Peyer's patch (tissue), 4 donors: ENCODE results near the gene CDKAL1. TPM values are rescaled to one million over a fixed set of nuclear protein-coding genes. Genes with fewer than 3 reads are reported as not detected.

Experiments
- DNase-seq, 3 donors: peaks; one replicate each; pipeline ENCODE4 v3.0.0-alpha.2; 2017 to 2019
- H3K27ac ChIP-seq, 4 donors: fragments of 200-600 bp; sonication (generic); one replicate each; pipeline ENCODE4 v1.5.1; 2016 to 2019
- H3K27me3 ChIP-seq, 2 donors: fragments of 200-600 bp; sonication (generic); one replicate each; pipeline ENCODE4 v1.5.1; 2019
- H3K36me3 ChIP-seq, 3 donors: fragments of 200-600 bp; sonication (generic); one replicate each; pipeline ENCODE4 v1.5.1; 2016 to 2019
- H3K4me1 ChIP-seq, 4 donors: fragments of 200-600 bp; sonication (generic); one replicate each; pipeline ENCODE4 v1.5.1; 2016 to 2019
- H3K4me3 ChIP-seq, 4 donors: fragments of 200-600 bp; sonication (generic); 1 replicate in 3 of 4; 2 replicates in 1 of 4; pipeline ENCODE4 v1.5.1; 2016 to 2019; ENCODE audit warnings: mild to moderate bottlenecking in 1 of 4
- H3K9me3 ChIP-seq, 4 donors: fragments of 200-600 bp; sonication (generic); one replicate each; pipeline ENCODE4 v1.5.1; 2016 to 2019; ENCODE audit warnings: mild to moderate bottlenecking in 1 of 4
- POLR2A ChIP-seq, 2 donors: fragments of 450-650 bp; IDR thresholded peaks; one replicate each; pipeline ENCODE4 v1.5.1; 2017; ENCODE audit warnings: antibody characterized with exemption in 2 of 2, mild to moderate bottlenecking in 2 of 2, moderate library complexity in 2 of 2
- total RNA-seq, 4 donors: library from RNA; depleted of rRNA; stranded (reverse); fragments of >200 nt; gene quantifications; one replicate each; pipeline ENCODE4 v1.1.0, GENCODE V29; 2016
- TF ChIP-seq, protein P1 (sequence below), 6 experiments: fragments of 450-650 bp in 4 of 6; fragments of 200-600 bp in 2 of 6; sonication (generic) in 1 of 6; IDR thresholded peaks; one replicate each; pipeline ENCODE4 v1.5.1; 2017 to 2019; ENCODE audit warnings: antibody characterized with exemption in 6 of 6, mild to moderate bottlenecking in 3 of 6, moderate library complexity in 1 of 6

Gene CDKAL1
- total RNA-seq, 4 donors from 2014 or later = 10.3 to 31.4 (median 11.6) TPM

DNA sequence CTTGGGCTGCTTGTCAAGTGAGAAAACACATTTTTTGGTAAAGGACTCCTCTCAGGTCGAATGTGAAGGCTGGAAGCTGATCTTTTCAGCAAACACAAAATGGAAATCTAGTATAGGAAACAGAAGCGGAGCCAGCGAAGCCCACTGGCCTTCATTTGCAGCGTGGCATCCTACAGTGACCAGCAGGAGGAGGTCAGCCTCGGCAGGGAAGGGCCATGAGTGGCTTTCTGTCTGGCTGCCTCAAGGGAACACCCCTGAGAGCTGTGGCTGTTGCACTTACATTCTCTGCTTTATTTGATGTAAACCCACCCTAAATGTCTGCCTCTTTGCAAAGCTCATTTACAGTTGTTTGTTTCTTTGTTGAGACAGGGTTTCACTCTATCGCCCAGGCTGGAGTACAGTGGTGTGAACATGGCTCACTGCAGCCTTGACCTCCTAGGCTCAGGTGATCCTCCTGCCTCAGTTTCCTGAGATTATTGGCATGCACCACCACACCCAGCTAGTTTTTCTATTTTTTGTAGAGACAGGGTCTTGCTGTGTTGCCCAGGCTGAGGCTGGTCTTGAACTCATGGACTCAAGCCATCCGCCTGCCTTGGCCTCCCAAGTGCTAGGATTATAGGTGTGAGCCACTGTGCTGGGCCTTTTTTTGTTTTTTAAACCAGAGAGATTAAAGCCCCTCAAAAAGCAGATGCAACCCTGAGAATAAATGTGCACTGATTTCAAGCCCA is 737.3 kb downstream of the CDKAL1 start:
- Histone ChIP-seq H3K4me1 (no peaks in the 10 kb centered on the region), H3K36me3 (no peaks in the 10 kb centered on the region), H3K4me3 (no peak overlapping the region), H3K27ac (no peak overlapping the region), H3K27me3 (no peaks in the 10 kb centered on the region), H3K9me3 (no peaks in the 10 kb centered on the region)
- TF ChIP-seq, protein P1, sequence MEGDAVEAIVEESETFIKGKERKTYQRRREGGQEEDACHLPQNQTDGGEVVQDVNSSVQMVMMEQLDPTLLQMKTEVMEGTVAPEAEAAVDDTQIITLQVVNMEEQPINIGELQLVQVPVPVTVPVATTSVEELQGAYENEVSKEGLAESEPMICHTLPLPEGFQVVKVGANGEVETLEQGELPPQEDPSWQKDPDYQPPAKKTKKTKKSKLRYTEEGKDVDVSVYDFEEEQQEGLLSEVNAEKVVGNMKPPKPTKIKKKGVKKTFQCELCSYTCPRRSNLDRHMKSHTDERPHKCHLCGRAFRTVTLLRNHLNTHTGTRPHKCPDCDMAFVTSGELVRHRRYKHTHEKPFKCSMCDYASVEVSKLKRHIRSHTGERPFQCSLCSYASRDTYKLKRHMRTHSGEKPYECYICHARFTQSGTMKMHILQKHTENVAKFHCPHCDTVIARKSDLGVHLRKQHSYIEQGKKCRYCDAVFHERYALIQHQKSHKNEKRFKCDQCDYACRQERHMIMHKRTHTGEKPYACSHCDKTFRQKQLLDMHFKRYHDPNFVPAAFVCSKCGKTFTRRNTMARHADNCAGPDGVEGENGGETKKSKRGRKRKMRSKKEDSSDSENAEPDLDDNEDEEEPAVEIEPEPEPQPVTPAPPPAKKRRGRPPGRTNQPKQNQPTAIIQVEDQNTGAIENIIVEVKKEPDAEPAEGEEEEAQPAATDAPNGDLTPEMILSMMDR (IDR thresholded peaks at IDR 0.05) = no peak
- no peak for TF ChIP-seq POLR2A (IDR thresholded peaks at IDR 0.05)
- DNase-seq = no peak

DNA sequence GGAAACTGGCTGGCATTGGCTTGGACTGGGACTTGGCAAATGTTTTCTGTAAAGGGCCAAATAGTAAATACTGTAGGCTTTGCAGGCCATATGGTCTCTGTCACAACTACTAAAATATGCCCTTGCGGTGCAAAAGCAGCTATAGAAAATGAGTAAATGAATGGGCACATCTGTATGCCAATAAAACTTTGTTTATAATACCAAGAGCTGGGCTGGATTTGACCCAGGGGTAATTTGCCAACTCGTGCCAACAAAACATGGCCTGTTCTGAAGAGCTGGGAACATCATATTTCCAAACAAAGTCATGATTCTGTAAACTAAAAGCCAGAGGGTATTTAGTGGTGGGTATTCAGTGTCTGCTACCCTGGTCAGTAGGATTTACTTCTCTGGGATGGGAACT is 739.2 kb downstream of the CDKAL1 start:
- no peak overlapping the region for H3K4me3 ChIP-seq
- H3K9me3 ChIP-seq = no peaks in the 10 kb centered on the region
- H3K36me3 ChIP-seq = no peaks in the 10 kb centered on the region
- no peaks in the 10 kb centered on the region for H3K4me1 ChIP-seq
- DNase-seq = no peak
- TF ChIP-seq POLR2A (IDR thresholded peaks at IDR 0.05) = no peak
- TF ChIP-seq, protein P1 (IDR thresholded peaks at IDR 0.05) = no peak
- H3K27ac ChIP-seq = no peak overlapping the region
- no peaks in the 10 kb centered on the region for H3K27me3 ChIP-seq

DNA sequence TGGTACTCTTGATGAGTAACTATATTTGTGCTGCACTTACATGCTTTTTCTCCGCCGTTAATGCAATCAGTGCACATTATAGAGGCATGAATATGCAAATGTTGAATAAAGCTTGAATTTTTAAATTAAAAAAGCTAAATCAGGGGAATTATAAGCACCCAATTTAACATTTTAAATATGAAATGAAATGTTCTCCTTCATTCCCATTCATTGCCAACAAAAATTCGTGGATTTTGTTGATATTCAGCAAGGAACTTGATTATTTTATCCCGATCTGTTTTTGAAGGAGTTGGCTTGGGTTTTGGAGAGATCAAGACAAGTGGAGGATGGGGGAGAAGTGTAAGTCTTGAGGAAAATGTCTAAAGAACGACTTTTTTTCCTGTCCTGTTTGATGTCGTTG is 740.6 kb downstream of the CDKAL1 start:
- Histone ChIP-seq H3K4me1 (no peaks in the 10 kb centered on the region), H3K27ac (no peak overlapping the region), H3K4me3 (no peak overlapping the region), H3K9me3 (no peaks in the 10 kb centered on the region), H3K36me3 (no peaks in the 10 kb centered on the region), H3K27me3 (no peaks in the 10 kb centered on the region)
- DNase-seq = no peak
- TF ChIP-seq, protein P1 (IDR thresholded peaks at IDR 0.05) = no peak
- TF ChIP-seq POLR2A (IDR thresholded peaks at IDR 0.05) = no peak

DNA sequence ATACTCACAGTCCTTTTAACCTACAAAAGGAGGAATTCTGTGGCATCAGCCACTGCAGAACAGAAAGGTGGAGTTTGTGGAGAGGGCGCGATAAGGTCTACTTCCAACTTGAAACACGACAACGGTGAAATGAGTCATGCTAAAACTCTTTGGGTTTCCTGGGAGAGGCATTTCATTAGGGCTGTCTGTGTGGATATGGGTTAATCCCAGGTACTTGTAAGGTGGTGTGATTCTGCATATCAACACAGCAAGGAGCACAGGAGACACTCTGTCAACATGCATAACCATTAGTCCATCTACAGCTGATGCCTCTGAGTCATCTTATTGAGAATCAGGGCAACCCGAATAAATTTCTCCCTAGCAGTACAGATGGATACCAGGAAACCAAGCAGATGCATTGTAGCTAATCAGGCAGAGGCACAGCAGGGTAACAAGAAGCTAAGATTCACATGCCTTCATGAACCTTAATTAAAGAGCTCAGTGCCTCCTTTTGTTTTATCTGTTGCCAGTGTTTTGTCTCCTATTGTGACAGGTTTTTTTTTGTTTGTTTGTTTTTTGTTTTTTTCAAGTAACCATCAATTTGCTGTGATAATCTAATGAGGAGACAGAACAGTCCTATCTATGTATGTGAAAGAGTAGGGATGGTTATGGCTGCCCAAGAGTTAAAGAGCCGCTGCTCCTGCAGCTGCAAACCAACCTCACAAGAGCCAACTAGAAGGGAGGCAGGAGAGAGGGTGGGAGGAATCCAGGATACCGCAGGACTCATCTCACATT is 743.5 kb downstream of the CDKAL1 start:
- no peak for DNase-seq
- no peak overlapping the region for H3K4me3 ChIP-seq
- TF ChIP-seq POLR2A (IDR thresholded peaks at IDR 0.05) = no peak
- TF ChIP-seq, protein P1 (IDR thresholded peaks at IDR 0.05) = no peak

DNA sequence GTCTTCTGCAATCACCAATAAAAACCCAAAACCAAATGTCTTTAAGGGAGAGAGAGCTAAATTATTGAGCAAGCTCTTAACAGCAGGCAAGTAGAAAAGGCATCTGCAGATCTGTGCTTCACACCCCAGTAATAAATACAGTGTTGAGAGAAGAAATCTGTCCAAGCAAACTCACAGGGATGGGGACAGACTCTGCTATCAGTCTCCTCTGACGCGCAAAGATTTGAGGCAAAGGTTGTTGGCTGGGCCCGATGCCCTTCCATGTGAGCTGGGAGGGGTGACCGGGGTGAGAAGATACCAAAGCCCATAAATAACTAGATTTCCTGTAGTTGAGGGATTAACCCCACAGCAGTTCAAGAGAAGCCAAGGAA is 744.1 kb downstream of the CDKAL1 start:
- H3K27me3 ChIP-seq = no peaks in the 10 kb centered on the region
- no peak for TF ChIP-seq POLR2A (IDR thresholded peaks at IDR 0.05)
- TF ChIP-seq, protein P1 (IDR thresholded peaks at IDR 0.05) = no peak
- no peaks in the 10 kb centered on the region for H3K36me3 ChIP-seq
- no peak overlapping the region for H3K27ac ChIP-seq
- H3K9me3 ChIP-seq = no peaks in the 10 kb centered on the region
- H3K4me3 ChIP-seq = no peak overlapping the region
- no peak for DNase-seq
- H3K4me1 ChIP-seq = no peaks in the 10 kb centered on the region

More for the DNA sequence above, 743.5 kb downstream of the CDKAL1 start:
- Histone ChIP-seq H3K27ac (no peak overlapping the region), H3K9me3 (no peaks in the 10 kb centered on the region), H3K27me3 (no peaks in the 10 kb centered on the region), H3K4me1 (no peaks in the 10 kb centered on the region), H3K36me3 (no peaks in the 10 kb centered on the region)
